Fibroblast of the aortic adventitia (primary cell): ENCODE measurements around the gene PEX6. TPM values are rescaled to one million over a fixed set of nuclear protein-coding genes. Genes with fewer than 3 reads are reported as not detected.
A peak's percentile ranks its signal among the peaks of the same experiment; 100 is the strongest.
"Not testable (repeated sequence)": the region's sequence is repeated elsewhere in the genome, so short reads cannot be mapped to it uniquely, and the experiment has no call there.

Source experiments
- DNase-seq: peaks from one replicate; pipeline ENCODE4 v3.0.0-alpha.2; 2010; ENCODE audit warnings: low read depth
- H3K4me3 ChIP-seq: 2 replicates; pipeline ENCODE4 v1.5.1; 2011; ENCODE audit warnings: low read depth, mild to moderate bottlenecking, control low read depth, low read length, moderate library complexity
- total RNA-seq: library from RNA; depleted of rRNA; stranded (reverse); fragments of >200 nt; gene quantifications from 2 replicates; pipeline ENCODE4 v1.2.3, GENCODE V29; 2012; ENCODE audit warnings: low replicate concordance
- TF ChIP-seq, protein P1 (sequence below): IDR thresholded peaks from 2 replicates; pipeline ENCODE4 v1.5.1; 2011; ENCODE audit warnings: mild to moderate bottlenecking, low read length, control low read depth, inconsistent platforms; ENCODE audit not compliant: insufficient read depth

Gene PEX6
- total RNA-seq, 1 donor, result 19.3 TPM

DNA sequence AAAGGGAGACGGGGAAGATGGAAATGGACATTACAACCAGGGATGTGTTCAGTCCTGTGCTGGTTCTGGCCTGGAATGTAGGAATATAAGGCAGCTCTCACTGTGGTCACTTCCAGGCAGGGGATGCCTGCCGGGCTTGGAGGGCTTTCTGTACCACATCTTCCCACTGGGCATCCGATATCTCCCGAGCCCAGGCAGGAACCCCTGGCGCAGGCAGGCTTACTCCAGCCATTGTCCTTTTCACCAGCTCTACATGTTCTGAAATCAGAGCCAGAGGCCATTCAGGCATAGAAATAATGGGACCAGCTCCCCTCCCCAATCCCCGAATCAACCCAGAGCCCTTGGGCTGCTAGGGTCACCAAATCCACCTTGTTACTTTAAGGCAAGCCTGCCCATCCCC, 33.4 kb upstream of the PEX6 start:
- peak overlapping the region; percentile 81 for H3K4me3 ChIP-seq
- no peak for DNase-seq
- TF ChIP-seq, protein P1, sequence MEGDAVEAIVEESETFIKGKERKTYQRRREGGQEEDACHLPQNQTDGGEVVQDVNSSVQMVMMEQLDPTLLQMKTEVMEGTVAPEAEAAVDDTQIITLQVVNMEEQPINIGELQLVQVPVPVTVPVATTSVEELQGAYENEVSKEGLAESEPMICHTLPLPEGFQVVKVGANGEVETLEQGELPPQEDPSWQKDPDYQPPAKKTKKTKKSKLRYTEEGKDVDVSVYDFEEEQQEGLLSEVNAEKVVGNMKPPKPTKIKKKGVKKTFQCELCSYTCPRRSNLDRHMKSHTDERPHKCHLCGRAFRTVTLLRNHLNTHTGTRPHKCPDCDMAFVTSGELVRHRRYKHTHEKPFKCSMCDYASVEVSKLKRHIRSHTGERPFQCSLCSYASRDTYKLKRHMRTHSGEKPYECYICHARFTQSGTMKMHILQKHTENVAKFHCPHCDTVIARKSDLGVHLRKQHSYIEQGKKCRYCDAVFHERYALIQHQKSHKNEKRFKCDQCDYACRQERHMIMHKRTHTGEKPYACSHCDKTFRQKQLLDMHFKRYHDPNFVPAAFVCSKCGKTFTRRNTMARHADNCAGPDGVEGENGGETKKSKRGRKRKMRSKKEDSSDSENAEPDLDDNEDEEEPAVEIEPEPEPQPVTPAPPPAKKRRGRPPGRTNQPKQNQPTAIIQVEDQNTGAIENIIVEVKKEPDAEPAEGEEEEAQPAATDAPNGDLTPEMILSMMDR, result no peak

DNA sequence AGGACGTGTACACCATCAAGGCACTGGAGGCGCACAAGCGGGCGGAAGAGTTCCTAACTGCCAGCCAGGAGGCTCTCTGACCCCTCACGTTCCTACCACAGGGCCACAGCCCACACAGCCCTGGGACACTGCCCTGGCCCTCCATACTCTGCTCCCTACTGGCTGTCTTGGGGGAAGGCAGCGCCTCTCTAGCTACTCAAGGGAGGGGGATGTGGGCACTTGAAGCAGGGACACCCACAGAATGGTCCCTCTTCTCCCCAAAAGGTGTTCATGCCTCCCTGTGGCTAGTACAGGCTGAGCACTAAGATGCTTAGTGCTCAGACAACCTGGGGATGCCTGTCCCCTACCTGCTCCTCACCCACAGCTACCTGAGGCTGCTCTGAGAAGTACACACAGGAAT, 32.2 kb upstream of the PEX6 start:
- no peak for DNase-seq
- no peak overlapping the region for H3K4me3 ChIP-seq
- TF ChIP-seq, protein P1, result no peak

DNA sequence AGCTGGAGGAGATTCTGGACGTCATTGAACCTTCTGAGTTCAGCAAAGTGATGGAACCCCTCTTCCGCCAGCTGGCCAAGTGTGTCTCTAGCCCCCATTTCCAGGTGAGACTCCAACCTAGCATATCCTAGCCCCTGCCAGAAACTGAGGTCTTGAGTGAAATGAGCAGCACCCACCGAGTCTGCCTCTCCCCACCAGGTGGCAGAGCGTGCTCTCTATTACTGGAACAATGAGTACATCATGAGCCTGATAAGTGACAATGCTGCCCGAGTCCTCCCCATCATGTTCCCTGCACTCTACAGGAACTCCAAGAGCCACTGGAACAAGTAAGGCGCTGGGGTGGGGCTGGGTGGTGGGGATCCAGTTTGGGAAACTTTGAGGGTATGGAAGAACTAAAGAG, 30.1 kb upstream of the PEX6 start:
- DNase-seq, result peak; percentile 31
- TF ChIP-seq, protein P1, result peak; percentile 46
- no peak overlapping the region for H3K4me3 ChIP-seq

DNA sequence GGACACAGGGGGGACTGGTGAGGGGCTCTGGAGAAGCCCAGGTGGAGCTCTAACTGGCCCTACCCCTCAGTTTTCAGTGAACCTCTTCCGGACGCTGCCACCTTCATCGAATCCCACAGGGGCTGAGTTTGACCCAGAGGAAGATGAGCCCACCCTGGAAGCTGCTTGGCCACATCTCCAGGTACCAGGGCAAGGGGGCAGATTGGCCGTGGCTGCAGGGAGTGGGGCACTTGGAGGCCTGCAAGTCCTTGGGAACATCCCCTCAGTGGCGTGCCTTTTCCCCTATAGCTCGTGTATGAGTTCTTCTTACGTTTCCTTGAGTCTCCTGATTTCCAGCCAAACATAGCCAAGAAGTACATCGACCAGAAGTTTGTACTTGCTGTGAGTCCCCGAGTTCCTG, 28.1 kb upstream of the PEX6 start:
- TF ChIP-seq, protein P1, result no peak
- H3K4me3 ChIP-seq, result no peak overlapping the region
- DNase-seq, result no peak

DNA sequence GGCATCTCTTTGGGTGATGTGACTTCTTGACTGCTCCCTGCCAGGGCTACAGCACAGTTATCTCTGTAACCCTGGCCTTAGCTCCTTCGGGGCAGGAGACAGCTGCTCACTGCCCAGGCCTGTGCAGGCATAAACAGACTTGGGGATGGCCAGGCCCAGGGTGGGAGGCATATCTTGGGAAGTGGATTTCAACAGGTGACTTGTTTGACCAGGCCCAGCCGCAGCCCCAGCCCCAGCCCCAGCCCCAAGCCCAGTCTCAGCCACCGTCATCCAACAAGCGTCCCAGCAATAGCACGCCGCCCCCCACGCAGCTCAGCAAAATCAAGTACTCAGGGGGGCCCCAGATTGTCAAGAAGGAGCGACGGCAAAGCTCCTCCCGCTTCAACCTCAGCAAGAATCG, 27.3 kb upstream of the PEX6 start:
- DNase-seq, result no peak
- TF ChIP-seq, protein P1, result no peak
- H3K4me3 ChIP-seq, result no peak overlapping the region

DNA sequence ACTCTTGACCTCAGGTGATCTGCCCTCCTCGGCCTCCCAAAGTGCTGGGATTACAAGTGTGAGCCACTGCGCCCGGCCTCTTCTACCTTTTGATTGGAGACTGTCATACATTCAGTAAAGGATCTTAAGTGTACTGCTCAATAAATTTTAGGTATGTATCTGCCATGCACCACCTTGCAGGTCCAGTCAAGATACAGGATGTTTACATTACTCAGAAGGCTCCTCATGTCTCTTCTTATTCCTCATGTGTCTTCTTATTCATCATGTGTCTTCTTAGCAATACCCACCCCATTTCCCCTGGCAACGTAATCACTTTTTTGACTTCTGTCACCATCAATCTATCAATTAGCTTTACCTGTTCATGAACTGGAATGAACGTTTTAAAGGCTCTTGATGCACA, 26.9 kb upstream of the PEX6 start:
- DNase-seq, result no peak
- H3K4me3 ChIP-seq, result no peak overlapping the region
- TF ChIP-seq, protein P1, result no peak

DNA sequence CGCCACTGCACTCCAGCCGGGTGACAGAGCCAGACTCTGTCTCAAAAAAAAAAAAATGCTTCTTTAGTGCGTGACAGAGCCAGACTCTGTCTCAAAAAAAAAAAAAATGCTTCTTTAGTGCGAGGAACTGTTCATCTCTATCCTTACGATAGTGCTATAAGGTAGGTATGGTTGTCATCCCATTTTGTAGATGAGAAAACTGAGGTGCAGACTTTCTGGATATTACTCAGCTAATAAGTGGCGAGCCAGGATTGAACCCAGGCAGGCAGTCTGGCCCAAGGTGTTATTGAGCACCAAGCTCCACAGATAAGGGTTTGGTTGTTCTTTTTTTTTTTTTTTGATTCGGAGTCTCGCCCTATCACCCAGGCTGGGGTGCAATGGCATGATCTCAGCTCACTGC, 22.9 kb upstream of the PEX6 start:
- H3K4me3 ChIP-seq, result no peak overlapping the region
- DNase-seq, result no peak
- TF ChIP-seq, protein P1, result no peak

DNA sequence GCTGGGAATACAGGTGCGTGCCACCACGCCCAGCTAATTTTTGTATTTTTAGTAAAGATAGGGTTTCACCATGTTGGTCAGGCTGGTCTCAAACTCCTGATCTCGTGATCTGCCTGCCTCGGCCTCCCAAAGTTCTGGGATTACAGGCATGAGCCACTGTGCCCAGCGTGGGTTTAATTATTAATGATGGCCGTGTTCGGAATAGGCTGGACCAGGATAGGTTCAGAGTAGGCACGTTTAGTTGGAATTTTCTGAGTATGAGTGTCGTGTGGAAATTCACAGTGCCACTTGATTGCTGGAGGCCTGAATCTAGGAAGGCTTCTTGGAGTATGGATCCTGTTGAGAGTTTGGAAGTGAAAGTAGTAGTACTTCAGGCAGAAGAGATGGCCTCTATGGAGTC, 19.2 kb upstream of the PEX6 start:
- H3K4me3 ChIP-seq, DNase-seq: not testable (repeated sequence)
